ENCODE measurements around the gene GSTCD.
"Not testable (repeated sequence)": the region's sequence is repeated elsewhere in the genome, so short reads cannot be mapped to it uniquely, and the experiment has no call there.

Gene GSTCD

GRCh38 chr4:105708181-105709080 is at the start of gene GSTCD, which contains the start of gene INTS12:
Gene GSTCD, plus strand, starts transcription at chr4:105708784. Its CDS starts 8,830 bp downstream, at chr4:105717614.
Gene INTS12, minus strand, starts transcription at chr4:105708689. Its CDS starts 8,684 bp downstream, at chr4:105700005.
- peak; percentile 62 to 81 (median 70) for DNase-seq (ENCODE audit: low read depth in 3 of 3, low spot score in 1 of 3)

GRCh38 chr4:105659190-105659589 is 49.4 kb upstream of the GSTCD start:
- DNase-seq (ENCODE audit: low read depth in 3 of 3, low spot score in 1 of 3), result no peak

DNA sequence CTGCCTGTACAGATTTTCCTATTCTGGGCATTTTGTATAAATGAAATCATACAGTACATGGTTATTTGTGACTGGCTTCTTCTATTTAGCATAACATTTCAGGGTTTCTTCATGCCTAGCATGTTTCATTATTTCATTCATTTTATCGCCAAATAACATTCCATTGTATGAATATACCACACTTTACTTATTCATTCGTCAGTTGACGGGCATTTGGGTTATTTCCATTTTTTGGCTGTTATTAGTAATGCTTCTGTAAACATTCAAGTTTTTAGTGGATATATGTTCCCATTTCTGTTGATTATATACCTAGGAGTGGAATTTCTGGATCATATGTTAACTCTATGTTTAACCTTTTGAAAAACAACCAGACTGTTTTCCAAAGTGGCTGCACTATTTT is 47.6 kb upstream of the GSTCD start:
- DNase-seq (ENCODE audit: low read depth in 3 of 3, low spot score in 1 of 3), result no peak

DNA sequence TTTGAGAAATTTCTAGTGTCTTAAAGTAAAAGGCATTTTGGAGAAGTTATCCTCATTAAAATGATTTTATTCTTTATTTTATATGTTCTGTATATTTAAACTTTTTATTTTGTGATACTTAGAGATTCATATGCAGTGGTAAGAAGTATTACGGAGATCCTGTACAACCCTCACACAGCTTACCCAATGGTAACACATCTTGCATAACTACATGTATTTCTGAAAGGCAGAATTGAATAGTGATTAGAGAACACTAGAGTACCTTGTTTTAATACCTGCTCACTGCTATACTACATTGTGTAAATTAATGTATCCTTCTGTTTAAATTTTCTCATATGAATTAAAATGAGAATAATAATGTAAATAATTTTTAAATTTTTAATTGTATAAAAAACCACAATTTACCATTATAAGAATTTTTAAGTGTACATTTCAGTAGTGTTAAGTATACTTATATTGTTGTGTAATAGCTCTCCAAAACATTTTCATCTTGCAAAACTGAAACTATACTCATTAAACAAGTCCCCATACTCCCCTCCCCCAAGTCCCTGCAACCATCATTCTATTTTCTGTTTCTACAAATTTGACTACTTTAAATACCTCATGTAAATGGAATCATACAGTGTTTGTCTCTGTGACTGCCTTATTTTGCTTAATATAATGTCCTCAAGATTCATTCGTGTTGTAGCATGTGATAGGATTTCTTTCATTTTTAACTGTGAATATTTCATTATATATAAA is 45.5 kb upstream of the GSTCD start:
- no peak for DNase-seq (ENCODE audit: low read depth in 3 of 3, low spot score in 1 of 3)

DNA sequence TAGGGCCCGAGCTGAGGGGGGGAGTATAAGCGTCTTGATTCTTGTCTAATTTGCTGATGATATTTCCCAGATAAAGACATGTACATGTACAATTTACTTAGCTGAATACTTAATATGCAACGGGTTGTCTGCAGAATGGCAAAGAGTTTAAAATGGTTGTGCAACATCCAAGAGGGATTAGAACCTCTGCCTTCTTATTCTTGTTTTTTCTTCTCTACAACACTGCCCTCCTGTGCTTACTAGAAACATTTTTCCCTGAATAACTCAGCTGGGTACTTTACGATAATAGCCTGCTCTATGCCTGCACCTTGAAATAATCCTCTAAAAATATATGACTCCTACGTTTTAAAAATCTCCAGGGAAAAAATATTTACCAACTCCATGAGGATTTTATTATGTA is 41.9 kb upstream of the GSTCD start:
- no peak for DNase-seq (ENCODE audit: low read depth in 3 of 3, low spot score in 1 of 3)

GRCh38 chr4:105670684-105671083 is 37.9 kb upstream of the GSTCD start:
- DNase-seq (ENCODE audit: low read depth in 3 of 3, low spot score in 1 of 3), result no peak

GRCh38 chr4:105671301-105671700 is 37.3 kb upstream of the GSTCD start:
- DNase-seq (ENCODE audit: low read depth in 3 of 3, low spot score in 1 of 3), result no peak

DNA sequence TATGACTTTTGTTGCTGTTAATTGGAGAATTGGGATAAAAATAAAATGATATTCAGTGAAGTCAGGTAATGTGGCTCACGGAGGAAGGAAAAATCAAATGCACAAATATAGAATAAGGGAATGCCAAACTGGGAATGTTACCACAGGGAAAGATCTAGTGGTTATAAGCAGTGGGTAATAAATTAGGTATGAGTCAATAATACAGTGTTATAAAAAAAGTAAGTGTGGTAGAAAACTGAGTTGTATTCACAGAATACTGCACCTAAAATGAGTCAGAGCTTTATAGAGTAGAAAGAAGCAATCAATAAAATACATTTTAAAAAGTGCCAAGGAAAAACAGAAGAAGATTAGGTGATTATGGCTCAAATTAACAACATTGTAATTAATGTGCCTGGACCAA is 34.6 kb upstream of the GSTCD start:
- DNase-seq (ENCODE audit: low read depth in 3 of 3, low spot score in 1 of 3), result no peak

- DNase-seq (ENCODE audit: low read depth in 3 of 3, low spot score in 1 of 3), result no peak
Measured at GRCh38 chr4:105677709-105678108, 30.9 kb upstream of the GSTCD start.

DNA sequence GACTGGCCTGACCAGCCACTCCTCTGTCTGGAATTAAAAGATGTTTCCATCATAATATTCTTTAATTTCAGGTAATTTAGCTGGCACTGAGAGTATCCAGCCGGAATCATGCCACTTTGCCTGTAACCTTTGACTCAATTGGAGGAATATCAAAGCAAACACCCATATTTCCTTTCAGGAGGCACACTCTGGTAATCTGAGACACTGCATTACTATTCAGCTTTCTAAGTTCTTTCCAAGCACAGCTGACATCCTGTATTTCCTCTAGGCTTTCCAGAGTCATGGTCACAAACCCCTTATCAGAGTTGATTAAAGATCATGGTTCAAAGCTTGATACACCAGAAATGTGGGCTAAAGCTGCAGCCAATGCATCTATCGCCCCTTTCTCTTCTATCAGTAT is 29.4 kb upstream of the GSTCD start:
- no peak for DNase-seq (ENCODE audit: low read depth in 3 of 3, low spot score in 1 of 3)

DNA sequence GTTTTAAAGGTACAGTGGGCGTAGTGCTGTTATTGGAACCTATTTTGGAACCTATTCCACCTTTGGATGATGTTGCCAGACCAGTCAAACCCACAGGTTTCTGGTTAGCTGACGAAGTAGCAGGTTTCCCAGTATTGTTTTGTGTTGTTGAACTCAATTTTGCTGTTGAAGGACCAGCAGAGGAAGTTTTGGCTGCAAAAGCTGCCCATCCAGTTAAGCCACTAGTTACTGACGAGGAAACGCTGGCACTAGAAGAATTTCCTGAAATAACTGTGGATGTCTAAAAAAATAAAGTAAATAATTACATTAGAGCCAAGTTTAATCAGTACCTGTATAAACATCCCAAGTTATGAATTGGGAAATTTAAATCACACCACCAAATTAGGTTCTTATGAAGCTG is 25.5 kb upstream of the GSTCD start:
- DNase-seq (ENCODE audit: low read depth in 3 of 3, low spot score in 1 of 3), result no peak

- no peak for DNase-seq (ENCODE audit: low read depth in 3 of 3, low spot score in 1 of 3)
Measured at GRCh38 chr4:105686571-105686970, 22.0 kb upstream of the GSTCD start.

DNA sequence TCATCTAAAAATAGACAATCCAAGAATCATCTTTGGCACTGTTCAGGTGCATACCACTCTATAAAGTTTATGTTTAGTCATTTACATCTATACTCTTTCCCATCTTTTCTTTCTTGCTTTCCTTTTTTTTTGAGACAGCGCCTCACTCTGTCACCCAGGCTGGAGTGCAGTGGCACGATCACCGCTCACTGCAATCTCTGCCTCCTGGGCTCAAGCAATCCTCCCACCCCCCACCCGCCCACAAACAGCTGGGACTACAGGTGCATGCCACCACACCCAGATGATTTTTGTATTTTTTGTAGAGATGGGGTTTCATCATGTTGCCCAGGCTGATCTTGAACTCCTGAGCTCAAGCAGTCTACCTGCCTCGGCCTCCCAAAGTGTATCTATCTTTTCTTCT is 13.8 kb upstream of the GSTCD start:
- DNase-seq (ENCODE audit: low read depth in 3 of 3, low spot score in 1 of 3), result not testable (repeated sequence)

- DNase-seq (ENCODE audit: low read depth in 3 of 3, low spot score in 1 of 3), result not testable (repeated sequence)
Measured at GRCh38 chr4:105695832-105696231, 12.8 kb upstream of the GSTCD start.

GRCh38 chr4:105698607-105699006 is 10.0 kb upstream of the GSTCD start:
- DNase-seq (ENCODE audit: low read depth in 3 of 3, low spot score in 1 of 3), result no peak

DNA sequence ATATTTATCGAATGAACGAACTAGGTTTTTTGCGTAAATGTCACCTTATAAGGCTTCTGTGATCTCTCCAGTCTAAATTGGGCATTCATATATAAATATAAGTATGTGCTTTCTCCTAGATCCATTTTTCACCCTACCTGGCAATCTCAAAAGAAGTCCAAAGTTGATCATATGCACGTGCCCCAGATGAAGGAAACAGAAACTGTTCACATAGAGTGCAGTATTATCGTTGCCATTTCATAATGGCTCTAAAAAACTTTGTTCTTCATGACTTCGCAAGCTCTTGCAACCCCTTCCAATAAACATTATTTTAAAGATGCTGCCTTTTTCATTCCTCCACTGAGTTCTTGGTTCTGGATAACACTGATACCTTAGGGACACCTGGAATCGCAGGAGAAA is 803 bp upstream of the GSTCD start:
- no peak for DNase-seq (ENCODE audit: low read depth in 3 of 3, low spot score in 1 of 3)

DNA sequence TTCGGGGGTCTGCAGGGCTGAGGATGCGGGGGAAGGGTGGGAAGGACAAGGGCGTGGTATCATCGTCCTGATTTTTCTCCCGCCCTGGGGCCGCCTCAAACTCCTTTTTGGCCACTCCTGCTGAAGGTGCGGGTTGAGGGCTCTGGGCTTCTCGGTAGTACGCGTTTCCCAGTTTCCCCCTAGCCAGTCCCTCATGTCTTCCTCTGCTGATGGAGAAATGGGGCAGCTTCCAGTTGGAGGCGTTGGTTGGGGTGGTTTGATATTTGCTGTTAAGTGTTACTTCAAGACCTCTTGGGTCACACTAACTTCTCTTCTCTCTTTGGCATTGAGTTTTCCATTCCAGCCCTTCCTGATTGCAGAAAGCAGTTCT is 482 bp downstream of the GSTCD start:
- no peak for DNase-seq (ENCODE audit: low read depth in 3 of 3, low spot score in 1 of 3)

DNA sequence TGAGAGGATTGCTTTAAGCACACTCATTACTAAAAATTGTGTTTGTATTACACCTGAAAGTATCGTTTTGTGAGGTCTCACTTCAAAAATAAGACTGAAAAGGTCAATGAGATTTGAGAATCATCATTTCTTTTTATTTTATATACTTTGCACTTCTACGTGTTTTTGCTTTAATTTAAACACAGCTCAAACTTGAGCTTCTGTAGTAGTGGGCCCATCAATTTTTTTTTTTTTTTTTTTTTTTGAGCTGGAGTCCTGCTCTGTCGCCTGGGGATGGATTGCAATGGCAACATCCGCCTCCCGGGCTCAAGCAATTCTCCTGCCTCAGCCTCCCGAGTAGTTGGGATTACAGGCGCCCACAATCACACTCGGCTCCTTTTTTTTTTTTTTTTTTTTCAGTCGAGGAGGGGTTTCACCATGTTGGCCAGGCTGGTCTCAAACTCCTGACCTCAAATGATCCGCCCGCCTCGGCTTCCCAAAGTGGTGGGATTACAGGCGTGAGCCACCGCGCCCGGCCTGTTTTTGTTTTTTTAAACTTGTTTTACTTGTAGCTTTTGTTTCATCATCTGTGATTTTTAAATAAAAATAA is 1.5 kb downstream of the GSTCD start:
- DNase-seq (ENCODE audit: low read depth in 3 of 3, low spot score in 1 of 3), result no peak

- DNase-seq (ENCODE audit: low read depth in 3 of 3, low spot score in 1 of 3), result no peak
Measured at GRCh38 chr4:105710678-105711077, 2.1 kb downstream of the GSTCD start.

GRCh38 chr4:105712766-105713165 is 4.2 kb downstream of the GSTCD start:
- no peak for DNase-seq (ENCODE audit: low read depth in 3 of 3, low spot score in 1 of 3)

DNA sequence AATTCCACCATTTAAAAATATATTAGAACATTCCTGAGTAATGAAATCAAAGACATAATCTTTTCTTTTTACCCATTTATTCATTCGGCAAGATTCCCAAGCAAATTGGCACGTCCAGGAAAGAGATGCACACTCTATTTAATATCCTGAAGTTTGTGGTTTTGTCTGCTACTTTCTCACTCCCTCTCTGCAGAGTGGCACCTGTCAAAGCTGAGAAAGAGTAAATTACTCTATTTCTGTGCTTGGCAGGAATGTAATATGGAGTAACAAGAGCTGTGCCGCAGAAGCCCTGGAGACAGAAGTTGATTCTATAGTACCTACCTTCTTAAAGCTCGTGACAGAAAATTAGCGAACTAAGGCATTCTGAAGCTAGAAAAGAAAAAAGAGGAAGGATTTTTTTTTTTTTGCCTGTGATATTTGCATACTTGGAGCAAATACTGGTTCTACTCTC is 5.5 kb downstream of the GSTCD start:
- DNase-seq (ENCODE audit: low read depth in 3 of 3, low spot score in 1 of 3), result no peak

- DNase-seq (ENCODE audit: low read depth in 3 of 3, low spot score in 1 of 3), result no peak
Measured at GRCh38 chr4:105714932-105715331, 6.3 kb downstream of the GSTCD start.

Measured in stimulated activated CD4-positive, alpha-beta T cell treated with anti-CD3 and anti-CD28 coated beads, TNF-alpha, amount 100 ng/mL, for 1 hour (primary cell).